ENCODE data around the gene KRTAP19-8.

Gene KRTAP19-8

GRCh38 chr21:31012133-31013089, 25.9 kb downstream of the KRTAP19-8 start:
- no peak for DNase-seq (ENCODE audit: low read depth)

GRCh38 chr21:31011412-31011811, 26.9 kb downstream of the KRTAP19-8 start:
- DNase-seq (ENCODE audit: low read depth) = no peak

- no peak for DNase-seq (ENCODE audit: low read depth)
Observed at GRCh38 chr21:31008355-31008754, 29.9 kb downstream of the KRTAP19-8 start.

GRCh38 chr21:31005019-31005418, 33.3 kb downstream of the KRTAP19-8 start:
- DNase-seq (ENCODE audit: low read depth) = no peak

GRCh38 chr21:31003471-31003870, 34.8 kb downstream of the KRTAP19-8 start:
- no peak for DNase-seq (ENCODE audit: low read depth)

- DNase-seq (ENCODE audit: low read depth) = no peak
Observed at GRCh38 chr21:30997541-30997940, 40.7 kb downstream of the KRTAP19-8 start.

- DNase-seq (ENCODE audit: low read depth) = no peak
Observed at GRCh38 chr21:30996728-30997127, 41.5 kb downstream of the KRTAP19-8 start.

GRCh38 chr21:30994932-30995331, 43.3 kb downstream of the KRTAP19-8 start:
- DNase-seq (ENCODE audit: low read depth) = no peak

- no peak for DNase-seq (ENCODE audit: low read depth)
Observed at GRCh38 chr21:30990514-30991262, 47.6 kb downstream of the KRTAP19-8 start.

- no peak for DNase-seq (ENCODE audit: low read depth)
Observed at GRCh38 chr21:30988706-30989105, 49.6 kb downstream of the KRTAP19-8 start.

Data from GM04504 (cell line).